Measurements from ENCODE around the gene LINS1. TPM values are rescaled to one million over a fixed set of nuclear protein-coding genes. Genes with fewer than 3 reads are reported as not detected.

The LINS1 gene
- total and polyA plus RNA-seq, 2 donors from 2014 or later: 8.8 to 20.6 TPM

GRCh38 chr15:100531823-100532327 is 70.1 kb downstream of the LINS1 start:
- intact Hi-C loops (cut with DNase I): no loop called here
- no peaks in the 10 kb centered on the region for H3K4me1 ChIP-seq (ENCODE audit: control insufficient read depth in 2 of 3, insufficient read depth in 2 of 3, low read depth in 1 of 3, low read length in 3 of 3)
- DNase-seq: no peak
- TF ChIP-seq CTCF (IDR thresholded peaks at IDR 0.05; ENCODE audit: borderline replicate concordance, extremely low read depth, insufficient read depth): no peak
- no peak overlapping the region for H3K27ac ChIP-seq (ENCODE audit: low read depth in 2 of 2, low read length in 2 of 2)
- no peaks in the 10 kb centered on the region for H3K36me3 ChIP-seq (ENCODE audit: control insufficient read depth in 2 of 3, insufficient read depth in 3 of 3, low read length in 3 of 3)
- H3K9me3 ChIP-seq (ENCODE audit: control insufficient read depth in 2 of 3, insufficient read depth in 1 of 3, low read length in 3 of 3): no peaks in the 10 kb centered on the region
- no peaks in the 10 kb centered on the region for H3K27me3 ChIP-seq (ENCODE audit: control insufficient read depth, insufficient read depth, low read length)
- no peak overlapping the region for H3K4me3 ChIP-seq (ENCODE audit: low read length in 3 of 3)
- FAIRE-seq: no peak
- no peak overlapping the region for H3K9ac ChIP-seq (ENCODE audit: low read length in 3 of 3)

GRCh38 chr15:100531204-100531603 is 70.8 kb downstream of the LINS1 start:
- Histone ChIP-seq H3K9me3 (ENCODE audit: control insufficient read depth in 2 of 3, insufficient read depth in 1 of 3, low read length in 3 of 3) (no peaks in the 10 kb centered on the region), H3K36me3 (ENCODE audit: control insufficient read depth in 2 of 3, insufficient read depth in 3 of 3, low read length in 3 of 3) (no peaks in the 10 kb centered on the region), H3K27me3 (ENCODE audit: control insufficient read depth, insufficient read depth, low read length) (no peaks in the 10 kb centered on the region), H3K4me1 (ENCODE audit: control insufficient read depth in 2 of 3, insufficient read depth in 2 of 3, low read depth in 1 of 3, low read length in 3 of 3) (no peaks in the 10 kb centered on the region), H3K9ac (ENCODE audit: low read length in 3 of 3) (no peak overlapping the region), H3K27ac (ENCODE audit: low read depth in 2 of 2, low read length in 2 of 2) (no peak overlapping the region), H3K4me3 (ENCODE audit: low read length in 3 of 3) (no peak overlapping the region)
- intact Hi-C loops (cut with DNase I): no loop called here
- FAIRE-seq (no peak), DNase-seq (no peak)
- no peak for TF ChIP-seq CTCF (IDR thresholded peaks at IDR 0.05; ENCODE audit: borderline replicate concordance, extremely low read depth, insufficient read depth)

- Histone ChIP-seq H3K9ac (ENCODE audit: low read length in 3 of 3) (no peak overlapping the region), H3K9me3 (ENCODE audit: control insufficient read depth in 2 of 3, insufficient read depth in 1 of 3, low read length in 3 of 3) (no peaks in the 10 kb centered on the region), H3K4me1 (ENCODE audit: control insufficient read depth in 2 of 3, insufficient read depth in 2 of 3, low read depth in 1 of 3, low read length in 3 of 3) (no peaks in the 10 kb centered on the region), H3K27me3 (ENCODE audit: control insufficient read depth, insufficient read depth, low read length) (no peaks in the 10 kb centered on the region), H3K4me3 (ENCODE audit: low read length in 3 of 3) (no peak overlapping the region), H3K27ac (ENCODE audit: low read depth in 2 of 2, low read length in 2 of 2) (no peak overlapping the region), H3K36me3 (ENCODE audit: control insufficient read depth in 2 of 3, insufficient read depth in 3 of 3, low read length in 3 of 3) (no peaks in the 10 kb centered on the region)
- TF ChIP-seq CTCF (IDR thresholded peaks at IDR 0.05; ENCODE audit: borderline replicate concordance, extremely low read depth, insufficient read depth): no peak
- intact Hi-C loops (cut with DNase I): no loop called here
- DNase-seq (no peak), FAIRE-seq (no peak)
These were observed 72.4 kb downstream of the LINS1 start for GRCh38 chr15:100529556-100529955.

- Histone ChIP-seq H3K9me3 (ENCODE audit: control insufficient read depth in 2 of 3, insufficient read depth in 1 of 3, low read length in 3 of 3) (no peaks in the 10 kb centered on the region), H3K4me1 (ENCODE audit: control insufficient read depth in 2 of 3, insufficient read depth in 2 of 3, low read depth in 1 of 3, low read length in 3 of 3) (no peaks in the 10 kb centered on the region), H3K4me3 (ENCODE audit: low read length in 3 of 3) (no peak within 1 kb of the TSS), H3K27me3 (ENCODE audit: control insufficient read depth, insufficient read depth, low read length) (no peaks in the 10 kb centered on the region), H3K27ac (ENCODE audit: low read depth in 2 of 2, low read length in 2 of 2) (no peak within 1 kb of the TSS), H3K9ac (ENCODE audit: low read length in 3 of 3) (no peak within 1 kb of the TSS), H3K36me3 (ENCODE audit: control insufficient read depth in 2 of 3, insufficient read depth in 3 of 3, low read length in 3 of 3) (no peaks in the 10 kb centered on the region)
- no peak for FAIRE-seq
- DNase-seq: no peak
- no peak for TF ChIP-seq CTCF (IDR thresholded peaks at IDR 0.05; ENCODE audit: borderline replicate concordance, extremely low read depth, insufficient read depth)
- intact Hi-C loops (cut with DNase I): no loop called here
These were observed 73.1 kb downstream of the LINS1 start, which contains the start of gene CERS3 for GRCh38 chr15:100528833-100529428. Gene CERS3, minus strand, starts transcription at chr15:100528950. Its CDS starts 27,101 bp downstream, at chr15:100501849.

Measured in kidney (tissue), 14 donors.